Type B pancreatic cell (in vitro differentiated cells): ENCODE measurements around the gene BMP7. TPM values are rescaled to one million over a fixed set of nuclear protein-coding genes. Genes with fewer than 3 reads are reported as not detected.
"Not testable (repeated sequence)": the region's sequence is repeated elsewhere in the genome, so short reads cannot be mapped to it uniquely, and the experiment has no call there.

Experiments
- DNase-seq: peaks from one replicate; pipeline ENCODE4 v3.0.0; 2021; ENCODE audit warnings: mixed read lengths; ENCODE audit not compliant: unreplicated experiment; ENCODE audit errors: extremely low spot score
- H3K27ac Mint-ChIP-seq: 2 replicates; pipeline ENCODE4 v1.8.0; 2021; ENCODE audit warnings: mild to moderate bottlenecking, mixed read lengths
- H3K27me3 Mint-ChIP-seq: 2 replicates; pipeline ENCODE4 v1.8.0; 2021; ENCODE audit warnings: mixed read lengths
- H3K36me3 Mint-ChIP-seq: 2 replicates; pipeline ENCODE4 v1.8.0; 2021; ENCODE audit warnings: mixed read lengths
- H3K4me1 Mint-ChIP-seq: one replicate; pipeline ENCODE4 v1.8.0; 2021; ENCODE audit warnings: mixed read lengths; ENCODE audit not compliant: unreplicated experiment
- H3K4me3 Mint-ChIP-seq: 2 replicates; pipeline ENCODE4 v1.8.0; 2021; ENCODE audit warnings: mild to moderate bottlenecking, mixed read lengths
- H3K9me3 Mint-ChIP-seq: 2 replicates; pipeline ENCODE4 v1.8.0; 2021; ENCODE audit warnings: mixed read lengths
- total RNA-seq: library from RNA; stranded (reverse); gene quantifications from 2 replicates; pipeline ENCODE4 v1.2.1, GENCODE V29; 2021; ENCODE audit warnings: low replicate concordance
- TF ChIP-seq, protein P1 (sequence below): fragments of 200-600 bp; sonication (generic); conservative IDR thresholded peaks from 2 replicates; pipeline ENCODE4 v1.5.0; 2021; ENCODE audit warnings: antibody characterized with exemption, mild to moderate bottlenecking

Gene BMP7
- total RNA-seq, 1 donor from 2014 or later: 115 TPM

DNA sequence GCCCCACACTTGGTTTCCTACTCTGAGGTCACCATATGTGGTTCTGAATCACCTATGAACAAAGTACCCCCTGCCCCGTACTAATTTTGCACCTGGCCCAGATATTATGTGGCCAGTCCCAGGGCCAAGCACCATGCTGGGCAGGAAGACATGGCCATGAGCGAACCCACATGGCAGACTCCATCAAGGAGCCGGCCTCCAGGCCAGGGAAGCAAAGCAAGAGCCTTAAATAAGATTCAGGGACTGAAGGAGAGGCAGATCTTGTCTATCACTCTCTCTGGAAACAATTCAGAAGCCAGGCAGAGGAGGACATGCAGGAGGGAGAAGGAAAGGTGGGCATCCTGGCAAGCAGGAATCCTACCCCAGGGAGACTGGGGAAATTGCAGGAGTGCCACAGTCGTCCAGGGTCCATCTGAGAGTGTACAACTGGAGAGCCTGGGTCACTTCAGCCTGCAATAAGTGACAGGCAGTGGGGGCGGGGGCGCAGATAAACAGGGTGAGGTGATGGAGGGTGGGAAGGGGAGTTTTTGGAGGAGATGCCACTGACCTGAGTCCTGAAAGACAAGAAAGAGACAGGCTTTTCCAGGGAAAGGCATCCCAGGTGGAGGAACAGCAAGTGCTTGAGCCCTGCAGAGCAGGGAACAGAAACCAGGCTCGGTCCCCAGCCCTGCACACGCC is 2.1 kb upstream of the BMP7 start:
- peak overlapping the region; percentile 22 for H3K27ac Mint-ChIP-seq
- no peaks in the 10 kb centered on the region for H3K36me3 Mint-ChIP-seq
- TF ChIP-seq, protein P1, sequence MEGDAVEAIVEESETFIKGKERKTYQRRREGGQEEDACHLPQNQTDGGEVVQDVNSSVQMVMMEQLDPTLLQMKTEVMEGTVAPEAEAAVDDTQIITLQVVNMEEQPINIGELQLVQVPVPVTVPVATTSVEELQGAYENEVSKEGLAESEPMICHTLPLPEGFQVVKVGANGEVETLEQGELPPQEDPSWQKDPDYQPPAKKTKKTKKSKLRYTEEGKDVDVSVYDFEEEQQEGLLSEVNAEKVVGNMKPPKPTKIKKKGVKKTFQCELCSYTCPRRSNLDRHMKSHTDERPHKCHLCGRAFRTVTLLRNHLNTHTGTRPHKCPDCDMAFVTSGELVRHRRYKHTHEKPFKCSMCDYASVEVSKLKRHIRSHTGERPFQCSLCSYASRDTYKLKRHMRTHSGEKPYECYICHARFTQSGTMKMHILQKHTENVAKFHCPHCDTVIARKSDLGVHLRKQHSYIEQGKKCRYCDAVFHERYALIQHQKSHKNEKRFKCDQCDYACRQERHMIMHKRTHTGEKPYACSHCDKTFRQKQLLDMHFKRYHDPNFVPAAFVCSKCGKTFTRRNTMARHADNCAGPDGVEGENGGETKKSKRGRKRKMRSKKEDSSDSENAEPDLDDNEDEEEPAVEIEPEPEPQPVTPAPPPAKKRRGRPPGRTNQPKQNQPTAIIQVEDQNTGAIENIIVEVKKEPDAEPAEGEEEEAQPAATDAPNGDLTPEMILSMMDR: no peak
- H3K4me1 Mint-ChIP-seq: peaks cover 48% of the 10 kb centered on the region
- H3K9me3 Mint-ChIP-seq: no peaks in the 10 kb centered on the region
- no peak for DNase-seq
- peak overlapping the region; percentile 91 for H3K4me3 Mint-ChIP-seq
- peaks cover 18% of the 10 kb centered on the region for H3K27me3 Mint-ChIP-seq

DNA sequence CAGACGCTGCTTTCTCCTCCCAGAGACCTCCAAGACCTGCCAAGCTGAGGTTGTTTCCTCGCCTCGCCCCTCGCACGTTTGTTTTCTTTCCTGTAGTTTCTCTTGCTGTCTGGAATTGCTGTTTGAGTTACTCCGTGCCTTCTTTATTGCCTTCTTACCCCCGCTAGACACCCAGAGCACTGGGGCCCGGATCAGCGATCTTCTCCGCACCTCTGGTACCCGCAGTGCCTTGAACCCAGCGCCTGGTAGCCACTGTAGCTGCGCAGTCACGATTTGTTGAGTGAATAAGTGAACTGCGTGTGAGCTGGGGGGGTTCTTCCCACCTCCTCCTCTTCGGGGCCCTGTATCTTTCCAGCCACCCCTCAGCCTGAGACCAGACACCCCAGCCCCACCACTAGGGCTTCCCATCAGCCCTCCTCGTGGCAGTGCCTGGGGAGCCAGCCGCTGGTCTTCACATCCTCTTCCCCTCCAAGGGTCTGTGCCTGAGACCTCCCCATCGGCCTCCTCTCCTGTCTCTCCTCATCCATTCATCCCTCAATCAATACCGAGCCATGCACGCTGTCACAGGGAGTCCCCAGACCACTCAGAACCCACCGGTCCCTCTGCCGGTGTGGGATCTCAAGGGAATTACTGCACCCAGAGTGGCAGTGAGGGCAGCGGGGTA is 849 bp upstream of the BMP7 start:
- Mint-ChIP-seq H3K4me3 (peak overlapping the region; percentile 91), H3K27me3 (peaks cover 18% of the 10 kb centered on the region), H3K36me3 (no peaks in the 10 kb centered on the region), H3K27ac (peak overlapping the region; percentile 88), H3K4me1 (peaks cover 48% of the 10 kb centered on the region), H3K9me3 (no peaks in the 10 kb centered on the region)
- no peak for DNase-seq
- TF ChIP-seq, protein P1: no peak

DNA sequence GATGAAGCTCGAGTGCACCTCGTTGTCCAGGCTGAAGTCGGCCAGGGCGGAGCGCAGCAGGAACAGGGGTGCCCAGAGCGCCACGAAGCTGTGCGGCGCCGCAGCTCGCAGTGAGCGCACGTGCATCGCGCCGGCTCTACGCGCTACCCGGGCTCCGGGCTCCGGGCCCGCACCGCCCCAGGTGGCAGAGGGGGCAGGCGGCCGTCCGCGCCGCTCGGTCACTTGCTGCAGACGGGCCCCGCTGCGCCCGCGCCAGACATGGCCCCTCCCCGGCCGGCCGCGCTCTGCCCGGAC is 497 bp downstream of the BMP7 start:
- peaks cover 18% of the 10 kb centered on the region for H3K27me3 Mint-ChIP-seq
- H3K36me3 Mint-ChIP-seq: no peaks in the 10 kb centered on the region
- TF ChIP-seq, protein P1: no peak
- H3K4me1 Mint-ChIP-seq: peaks cover 52% of the 10 kb centered on the region
- H3K4me3 Mint-ChIP-seq: peak overlapping the region; percentile 89
- DNase-seq: no peak
- H3K9me3 Mint-ChIP-seq: no peaks in the 10 kb centered on the region
- peak overlapping the region; percentile 70 for H3K27ac Mint-ChIP-seq

DNA sequence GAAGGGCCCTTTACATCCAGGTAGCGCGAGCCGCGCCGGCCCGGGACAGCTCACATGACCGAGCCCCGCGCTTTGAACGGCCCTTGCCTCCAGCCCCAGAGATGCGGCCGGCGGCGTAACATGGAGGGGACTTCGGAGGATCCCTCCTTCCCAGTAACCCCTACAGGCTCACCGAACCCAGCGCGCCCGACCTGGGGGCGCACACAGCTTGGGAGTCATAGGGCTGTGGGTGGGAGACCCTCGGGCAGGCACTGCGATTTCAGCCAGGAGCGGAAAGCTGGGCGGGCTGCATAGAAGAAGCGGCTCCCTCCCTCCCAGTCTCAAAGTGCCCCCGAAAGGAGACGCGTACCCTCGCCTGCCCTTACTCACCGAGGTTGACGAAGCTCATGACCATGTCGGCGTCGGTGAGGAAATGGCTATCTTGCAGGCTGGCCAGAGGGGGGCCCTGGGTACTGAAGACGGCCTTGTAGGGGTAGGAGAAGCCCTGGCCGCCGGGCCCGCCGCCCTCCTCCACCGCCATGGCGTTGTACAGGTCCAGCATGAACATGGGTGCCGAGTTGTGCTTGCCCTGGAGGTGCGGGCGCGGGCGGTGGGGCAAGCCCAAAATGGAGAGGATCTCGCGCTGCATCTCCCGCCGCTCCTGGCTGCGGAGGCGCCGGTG is 975 bp downstream of the BMP7 start:
- peak overlapping the region; percentile 70 for H3K27ac Mint-ChIP-seq
- peak overlapping the region; percentile 89 for H3K4me3 Mint-ChIP-seq

DNA sequence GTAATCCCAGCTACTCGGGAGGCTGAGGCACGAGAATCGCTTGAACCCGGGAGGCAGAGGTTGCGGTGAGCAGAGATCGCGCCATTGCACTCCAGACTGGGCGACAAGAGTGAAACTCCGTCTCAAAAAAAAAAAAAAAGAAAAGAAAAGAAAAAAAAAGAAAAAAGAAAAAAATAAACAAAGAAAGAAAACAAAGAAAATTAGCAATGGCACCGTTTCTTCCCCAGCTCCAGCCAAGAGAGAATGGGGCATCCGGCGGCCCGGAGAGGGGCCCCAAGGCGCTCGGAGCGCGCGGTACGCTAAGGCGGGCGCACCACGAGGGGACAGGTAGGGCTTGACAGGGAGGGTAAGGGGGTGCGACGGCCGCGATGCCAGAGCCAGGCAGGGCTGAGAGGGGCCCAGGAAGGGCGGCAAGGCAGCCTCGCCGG is 1.5 kb downstream of the BMP7 start:
- H3K36me3 Mint-ChIP-seq, DNase-seq, H3K9me3 Mint-ChIP-seq: not testable (repeated sequence)
- Mint-ChIP-seq H3K27me3 (peaks cover 22% of the 10 kb centered on the region), H3K27ac (peak overlapping the region; percentile 83), H3K4me1 (peaks cover 52% of the 10 kb centered on the region), H3K4me3 (peak overlapping the region; percentile 89)

More for the DNA sequence above, 975 bp downstream of the BMP7 start:
- Mint-ChIP-seq H3K9me3 (no peaks in the 10 kb centered on the region), H3K4me1 (peaks cover 52% of the 10 kb centered on the region), H3K27me3 (peaks cover 22% of the 10 kb centered on the region), H3K36me3 (no peaks in the 10 kb centered on the region)
- DNase-seq: no peak
- TF ChIP-seq, protein P1: no peak
